A673 (cell line): ENCODE results near the gene ZC3H12D.

Experiments used
- EZH2 ChIP-seq: fragments of 200-600 bp; sonication (generic); IDR thresholded peaks from 2 replicates; pipeline ENCODE4 v1.6.1; 2017; ENCODE audit warnings: borderline replicate concordance, low read depth, mild to moderate bottlenecking, mixed read lengths, antibody characterized with exemption, low read length; ENCODE audit not compliant: poor library complexity, severe bottlenecking
- TF ChIP-seq, protein P1 (sequence below): fragments of 300-800, 200-600 bp; sonication (generic); conservative IDR thresholded peaks from 2 replicates; pipeline ENCODE4 v1.5.1; 2017; ENCODE audit warnings: low read depth, mild to moderate bottlenecking, antibody characterized with exemption, low read length, moderate library complexity, mixed read lengths

DNA sequence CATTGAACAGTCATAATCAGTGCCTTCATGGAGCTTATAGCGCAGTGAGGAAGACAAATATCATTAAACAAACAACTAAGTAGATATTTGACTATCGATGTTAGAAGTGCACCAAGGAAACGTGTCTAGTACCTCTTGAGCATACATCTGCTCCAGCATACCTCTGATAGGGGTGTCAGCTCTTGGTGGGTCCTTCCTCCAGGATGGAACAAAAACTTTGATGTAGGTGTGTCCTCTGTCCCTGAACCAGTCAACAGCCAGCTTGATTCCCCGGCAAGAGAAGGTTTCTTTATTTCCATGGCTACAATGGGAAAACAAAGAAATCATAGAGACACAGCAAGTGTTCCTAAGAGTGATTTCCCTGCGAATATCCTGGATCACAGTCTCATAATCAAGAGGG, 23.1 kb downstream of the ZC3H12D start:
- no peak for TF ChIP-seq EZH2
- TF ChIP-seq, protein P1, sequence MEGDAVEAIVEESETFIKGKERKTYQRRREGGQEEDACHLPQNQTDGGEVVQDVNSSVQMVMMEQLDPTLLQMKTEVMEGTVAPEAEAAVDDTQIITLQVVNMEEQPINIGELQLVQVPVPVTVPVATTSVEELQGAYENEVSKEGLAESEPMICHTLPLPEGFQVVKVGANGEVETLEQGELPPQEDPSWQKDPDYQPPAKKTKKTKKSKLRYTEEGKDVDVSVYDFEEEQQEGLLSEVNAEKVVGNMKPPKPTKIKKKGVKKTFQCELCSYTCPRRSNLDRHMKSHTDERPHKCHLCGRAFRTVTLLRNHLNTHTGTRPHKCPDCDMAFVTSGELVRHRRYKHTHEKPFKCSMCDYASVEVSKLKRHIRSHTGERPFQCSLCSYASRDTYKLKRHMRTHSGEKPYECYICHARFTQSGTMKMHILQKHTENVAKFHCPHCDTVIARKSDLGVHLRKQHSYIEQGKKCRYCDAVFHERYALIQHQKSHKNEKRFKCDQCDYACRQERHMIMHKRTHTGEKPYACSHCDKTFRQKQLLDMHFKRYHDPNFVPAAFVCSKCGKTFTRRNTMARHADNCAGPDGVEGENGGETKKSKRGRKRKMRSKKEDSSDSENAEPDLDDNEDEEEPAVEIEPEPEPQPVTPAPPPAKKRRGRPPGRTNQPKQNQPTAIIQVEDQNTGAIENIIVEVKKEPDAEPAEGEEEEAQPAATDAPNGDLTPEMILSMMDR, result no peak
